Pancreas (tissue), 10 donors: ENCODE measurements around the gene NDUFV3. TPM values are rescaled to one million over a fixed set of nuclear protein-coding genes. Genes with fewer than 3 reads are reported as not detected.
"Not testable (repeated sequence)": the region's sequence is repeated elsewhere in the genome, so short reads cannot be mapped to it uniquely, and the experiment has no call there.

Experiments
- ATAC-seq, 4 donors: fragments of 200-7000 bp; cut with Tn5 transposase; one replicate each; pipeline versions ENCODE4 v1.8.0 to v1.9.1; 2020; ENCODE audit warnings: mild to moderate bottlenecking in 4 of 4, moderate library complexity in 4 of 4
- DNase-seq, 6 donors: peaks; one replicate each; pipeline ENCODE4 v3.0.0-alpha.2; 2020
- FAIRE-seq: peaks from 2 replicates; lab custom pipeline; 2012; peaks lifted over from hg19 to GRCh38; lab: Jason Lieb, UNC
- H3K27ac ChIP-seq, 4 donors: fragments of 200-600 bp; sonication (generic); 1 replicate in 3 of 4; 2 replicates in 1 of 4; pipeline versions ENCODE4 v1.5.0 to v1.8.0; 2020
- H3K27me3 ChIP-seq, 4 donors: fragments of 200-600 bp; one replicate each; pipeline ENCODE4 v1.8.0; 2021
- H3K36me3 ChIP-seq, 3 donors: fragments of 200-600 bp; sonication (generic) in 1 of 3; one replicate each; pipeline versions ENCODE4 v1.5.0 to v1.8.0; 2020 to 2021
- H3K4me1 ChIP-seq, 3 donors: fragments of 200-600 bp; one replicate each; pipeline ENCODE4 v1.8.0; 2021
- H3K4me3 ChIP-seq, 4 donors: fragments of 200-600 bp; sonication (generic) in 2 of 4; one replicate each; pipeline versions ENCODE4 v1.5.0 to v1.8.0; 2020 to 2021
- H3K9me3 ChIP-seq, 4 donors: fragments of 200-600 bp; one replicate each; pipeline ENCODE4 v1.8.0; 2021
- CTCF ChIP-seq, 4 donors: fragments of 200-600 bp; sonication (generic) in 3 of 4; IDR thresholded peaks; one replicate each; pipeline versions ENCODE4 v1.5.0 to v1.8.0; 2021; ENCODE audit warnings: antibody characterized with exemption in 4 of 4
- WGBS, 2 donors: extraction: QIAGEN DNeasy Blood & Tissue Kit; methylation state at CpG; one replicate each; pipeline ENCODE4 v1.1.7; 2013; 5-methylcytosine and 5-hydroxymethylcytosine counted together
- intact Hi-C, 3 donors: fragments of 100-400 bp; cut with DNase I; formaldehyde crosslinking; loops; one replicate each; pipeline versions ENCODE4 v1.11.1 to v1.14.2; 2022
- microRNA-seq, 2 donors: library from miRNA; unstranded; fragments of <30 nt; microRNA quantifications; one replicate each; pipeline versions ENCODE4 to v1.1.0, GENCODE V29; 2019 to 2020
- polyA plus RNA-seq, 2 donors: library from polyadenylated mRNA; stranded (reverse); fragments of 200-250 nt; gene quantifications; one replicate each; pipeline ENCODE4 v1.2.3, GENCODE V29; 2013
- total RNA-seq, 6 donors: library from RNA; stranded (reverse); fragmentation: NEBNext Ultra II Directional in 4 of 6; extraction: Animal tissue kit (Norgen Biotek cat#: 25700) in 4 of 6; gene quantifications; one replicate each; pipeline versions ENCODE4 v1.2.1 to v1.2.4, GENCODE V29; 2021 to 2023
- donor health status: healthy with polysubstance abuse.
- donor health status: DM: no; HTN: no; CAD: no; lungs with moderate emphysema.
- donor health status: DM: no; HTN: no; CAD: no.
- donor health status: control.
- donor health status: control.
- donor health status: Bipolar disorder and iron deficiency.
- donor health status: DM: yes; HTN: yes; CAD: no.
- donor health status: DM: no; HTN: no; CAD: no.
- donor health status: DM: no; HTN: no; CAD: no.
- donor health status: DM: yes; HTN: yes; CAD: no.

The NDUFV3 gene
- total and polyA plus RNA-seq, 8 donors: 16.6 to 30.1 (median 20.8) TPM

DNA sequence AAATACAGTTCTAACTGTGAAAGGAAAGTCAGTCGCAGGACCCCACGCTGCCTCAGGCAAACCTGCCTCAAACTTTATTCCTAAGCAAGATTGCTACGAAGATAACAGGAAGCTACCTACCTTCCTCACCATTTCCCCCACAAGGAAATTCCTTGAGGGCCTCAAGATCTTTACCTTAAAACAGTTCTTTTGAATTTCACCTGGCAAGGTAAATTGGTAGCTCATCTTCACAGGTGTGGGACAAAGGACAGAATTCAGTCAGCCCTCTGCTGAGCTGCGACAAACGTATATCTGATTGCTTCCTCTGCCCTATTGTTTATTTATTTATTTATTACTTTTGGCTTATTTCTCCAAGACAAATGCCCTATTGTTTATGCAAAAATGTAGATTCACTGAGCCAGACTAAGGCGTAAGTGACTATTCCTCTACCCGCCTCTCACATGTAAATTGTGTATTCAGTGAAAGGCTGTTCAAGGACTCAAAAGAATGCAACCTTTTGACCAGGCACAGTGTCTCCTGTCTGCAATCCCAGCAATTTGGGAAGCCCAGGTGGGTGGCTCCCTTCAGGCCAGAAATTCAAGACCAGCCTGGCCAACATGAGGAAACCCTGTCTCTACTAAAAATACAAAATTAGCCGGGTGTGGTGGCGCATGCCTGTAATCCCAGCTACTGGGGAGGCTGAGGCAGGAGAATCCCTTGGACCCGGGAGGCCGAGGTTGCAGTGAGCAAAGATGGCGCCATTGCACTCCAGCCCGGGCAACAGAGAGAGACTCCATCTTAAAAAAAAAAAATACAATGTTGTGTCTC is 63.9 kb downstream of the NDUFV3 start:
- H3K4me3 ChIP-seq: no peak overlapping the region
- DNase-seq (no peak), ATAC-seq (no peak), FAIRE-seq (no peak)
- no peaks in the 10 kb centered on the region for H3K9me3 ChIP-seq
- peak overlapping the region; percentile 52 to 88 (median 78) for H3K27ac ChIP-seq
- H3K36me3 ChIP-seq: no peaks in the 10 kb centered on the region
- WGBS, 2 donors: 77 to 80% methylated on average over 13 of the region's 13 CpGs
- H3K27me3 ChIP-seq: no peaks in the 10 kb centered on the region
- H3K4me1 ChIP-seq: peaks cover 6 to 8% (median 7%) of the 10 kb centered on the region in 3 donors
- no peak for TF ChIP-seq CTCF (IDR thresholded peaks at IDR 0.05)
- intact Hi-C loops: no loop called here

GRCh38 chr21:42958122-42958521 is 65.0 kb downstream of the NDUFV3 start:
- H3K36me3 ChIP-seq, ATAC-seq, H3K4me3 ChIP-seq, H3K9me3 ChIP-seq, DNase-seq, H3K27me3 ChIP-seq, intact Hi-C loops, H3K4me1 ChIP-seq, H3K27ac ChIP-seq, FAIRE-seq: not testable (repeated sequence)
- 83 to 87% methylated on average over 6 of the region's 6 CpGs for WGBS, 2 donors

DNA sequence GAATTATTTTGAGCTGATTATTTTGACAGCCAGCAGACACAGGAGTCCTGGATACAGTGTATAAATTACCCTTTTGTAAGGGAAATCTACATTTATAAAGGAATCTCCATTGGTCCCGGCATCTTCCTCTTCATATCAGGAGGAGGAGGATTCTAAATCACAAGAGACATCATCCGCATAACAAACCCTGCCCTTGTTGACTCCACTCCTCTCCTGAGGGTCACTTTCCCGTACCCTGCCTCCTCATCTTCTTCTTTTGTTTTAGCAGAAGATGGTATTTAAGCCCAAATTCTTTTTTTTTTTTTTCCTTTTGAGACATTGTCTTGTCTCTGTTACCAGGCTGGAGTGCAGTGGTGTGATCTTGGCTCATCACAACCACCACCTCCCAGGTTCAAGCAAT is 66.6 kb downstream of the NDUFV3 start:
- ATAC-seq: no peak
- peaks cover 6 to 8% (median 7%) of the 10 kb centered on the region in 3 donors for H3K4me1 ChIP-seq
- no peaks in the 10 kb centered on the region for H3K27me3 ChIP-seq
- H3K36me3 ChIP-seq: no peaks in the 10 kb centered on the region
- no peak for FAIRE-seq
- H3K27ac ChIP-seq: no peak overlapping the region
- no peak for DNase-seq
- no peak for TF ChIP-seq CTCF (IDR thresholded peaks at IDR 0.05)
- no peaks in the 10 kb centered on the region for H3K9me3 ChIP-seq
- no peak overlapping the region for H3K4me3 ChIP-seq
- WGBS, 2 donors: 95 to 96% methylated on average over 3 of the region's 3 CpGs
- intact Hi-C loops: no loop called here

DNA sequence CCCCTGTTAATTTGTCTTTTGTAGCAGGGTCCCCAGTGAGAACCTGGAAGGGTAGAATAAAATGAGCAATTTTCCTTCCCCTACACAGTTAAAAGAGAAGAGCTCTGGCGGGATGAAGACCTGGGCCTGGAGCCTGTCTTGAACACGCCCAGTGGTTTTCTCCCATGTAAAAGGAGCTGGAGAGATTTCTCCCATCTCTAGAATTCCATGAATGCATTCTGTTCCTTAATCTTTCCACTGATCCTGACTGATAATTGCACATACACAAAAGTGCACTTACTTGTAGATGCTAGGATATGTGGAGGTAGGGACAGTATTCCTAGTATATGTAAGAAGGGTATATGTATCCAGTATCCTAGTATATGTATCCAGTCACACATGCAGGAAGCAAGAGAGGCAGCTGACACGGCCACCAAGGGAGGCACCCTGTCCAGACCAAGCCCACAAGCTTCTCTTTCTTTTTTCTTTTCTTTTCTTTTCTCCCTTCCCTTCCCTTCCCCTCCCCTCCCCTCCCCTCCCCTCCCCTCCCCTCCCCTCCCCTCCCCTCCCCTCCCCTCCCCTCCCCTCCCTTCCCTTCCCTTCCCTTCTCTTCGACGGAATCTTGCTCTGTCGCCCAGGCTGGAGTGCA is 69.4 kb downstream of the NDUFV3 start:
- H3K4me1 ChIP-seq: no peaks in the 10 kb centered on the region
- H3K36me3 ChIP-seq: no peaks in the 10 kb centered on the region
- no peak for TF ChIP-seq CTCF (IDR thresholded peaks at IDR 0.05)
- no peaks in the 10 kb centered on the region for H3K27me3 ChIP-seq
- FAIRE-seq: no peak
- intact Hi-C loops: no loop called here
- no peak for ATAC-seq
- no peak for DNase-seq
- no peaks in the 10 kb centered on the region for H3K9me3 ChIP-seq
- no peak overlapping the region for H3K4me3 ChIP-seq
- 85 to 91% methylated on average over 3 to 4 of the region's 6 CpGs for WGBS, 2 donors
- no peak overlapping the region for H3K27ac ChIP-seq

Small RNA genes lying within 50 kb of the gene (microRNA-seq; reads per million reads assigned to microRNA genes)
- gene MIR5692B: 0 reads per million in 2 donors

Other genes starting within 250 kb of the NDUFV3 start
- gene PDE9A, start 239.7 kb upstream of the NDUFV3 start, total RNA-seq: 1 to 10 TPM; 1.2 to 6.2 (median 4.3) TPM
- 10 to 100 TPM in 1 of 2 donors, 1 to 10 TPM in 1; 8.1 to 14.4 TPM for gene PDE9A, start 239.7 kb upstream of the NDUFV3 start, polyA plus RNA-seq
- gene WDR4, start 13.8 kb upstream of the NDUFV3 start, total RNA-seq: 10 to 100 TPM in 2 of 6 donors, 1 to 10 TPM in 4; 5.2 to 13.0 (median 8.8) TPM
- 10 to 100 TPM in 1 of 2 donors, 1 to 10 TPM in 1; 7.4 to 17.8 TPM for gene WDR4, start 13.8 kb upstream of the NDUFV3 start, polyA plus RNA-seq
- gene ERVH48-1, start 32.3 kb downstream of the NDUFV3 start, total RNA-seq: under 1 TPM in 4 of 6 donors, not detected in 2; 0.06 to 0.32 (median 0.07) TPM
- gene ERVH48-1, start 32.3 kb downstream of the NDUFV3 start, polyA plus RNA-seq: under 1 TPM; 0.23 to 0.42 TPM
- gene PKNOX1, start 81.3 kb downstream of the NDUFV3 start, total RNA-seq: 10 to 100 TPM in 1 of 6 donors, 1 to 10 TPM in 5; 5.2 to 10.2 (median 6.0) TPM
- 1 to 10 TPM; 6.0 to 8.2 TPM for gene PKNOX1, start 81.3 kb downstream of the NDUFV3 start, polyA plus RNA-seq
- 100 to 1,000 TPM in 1 of 6 donors, 10 to 100 TPM in 5; 24.4 to 168 (median 76.0) TPM for gene CBS, start 182.5 kb downstream of the NDUFV3 start, total RNA-seq
- gene CBS, start 182.5 kb downstream of the NDUFV3 start, polyA plus RNA-seq: 100 to 1,000 TPM in 1 of 2 donors, 10 to 100 TPM in 1; 95.1 to 111 TPM
- 10 to 100 TPM in 5 of 6 donors, 1 to 10 TPM in 1; 3.9 to 30.5 (median 15.0) TPM for gene U2AF1, start 214.3 kb downstream of the NDUFV3 start, total RNA-seq
- 10 to 100 TPM; 27.0 to 27.6 TPM for gene U2AF1, start 214.3 kb downstream of the NDUFV3 start, polyA plus RNA-seq